ENCODE data around the gene LRRFIP2.
"Not testable (repeated sequence)": the region's sequence is repeated elsewhere in the genome, so short reads cannot be mapped to it uniquely, and the experiment has no call there.

The LRRFIP2 gene, protein sequence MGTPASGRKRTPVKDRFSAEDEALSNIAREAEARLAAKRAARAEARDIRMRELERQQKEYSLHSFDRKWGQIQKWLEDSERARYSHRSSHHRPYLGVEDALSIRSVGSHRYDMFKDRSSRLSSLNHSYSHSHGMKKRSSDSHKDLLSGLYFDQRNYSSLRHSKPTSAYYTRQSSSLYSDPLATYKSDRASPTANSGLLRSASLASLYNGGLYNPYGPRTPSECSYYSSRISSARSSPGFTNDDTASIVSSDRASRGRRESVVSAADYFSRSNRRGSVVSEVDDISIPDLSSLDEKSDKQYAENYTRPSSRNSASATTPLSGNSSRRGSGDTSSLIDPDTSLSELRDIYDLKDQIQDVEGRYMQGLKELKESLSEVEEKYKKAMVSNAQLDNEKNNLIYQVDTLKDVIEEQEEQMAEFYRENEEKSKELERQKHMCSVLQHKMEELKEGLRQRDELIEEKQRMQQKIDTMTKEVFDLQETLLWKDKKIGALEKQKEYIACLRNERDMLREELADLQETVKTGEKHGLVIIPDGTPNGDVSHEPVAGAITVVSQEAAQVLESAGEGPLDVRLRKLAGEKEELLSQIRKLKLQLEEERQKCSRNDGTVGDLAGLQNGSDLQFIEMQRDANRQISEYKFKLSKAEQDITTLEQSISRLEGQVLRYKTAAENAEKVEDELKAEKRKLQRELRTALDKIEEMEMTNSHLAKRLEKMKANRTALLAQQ

DNA sequence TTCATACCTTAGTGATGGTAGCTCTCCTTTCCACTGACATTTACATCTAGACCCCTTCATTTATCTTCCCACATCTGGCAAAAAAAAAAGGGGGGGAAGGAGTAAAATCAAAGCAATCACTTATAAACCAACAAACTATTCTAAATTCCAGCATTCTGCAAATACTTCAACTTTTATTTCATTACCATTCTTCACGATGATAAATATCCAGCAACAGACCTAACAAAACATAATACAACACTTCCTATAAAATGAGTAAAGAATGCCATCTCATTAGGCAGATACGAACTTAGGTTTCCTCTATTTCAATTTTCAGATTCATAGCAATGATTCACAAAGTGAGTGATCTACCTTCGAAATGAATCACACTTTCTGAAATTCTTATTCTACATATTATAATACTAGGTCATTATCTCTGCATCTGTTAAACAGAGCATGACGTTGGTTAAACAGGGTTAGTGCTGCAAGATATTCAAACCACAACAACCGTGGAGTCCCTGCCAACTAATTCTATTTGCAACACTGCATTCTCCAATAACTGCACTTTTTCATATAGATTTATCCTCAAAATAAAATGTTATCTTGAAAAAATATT lies at the start of gene LRRFIP2:
Gene LRRFIP2, minus strand, starts transcription at position 51 of the 595 bp plus-strand sequence. CDS start 25,599 bp downstream, outside the sequence.
- TF ChIP-seq, protein P1, sequence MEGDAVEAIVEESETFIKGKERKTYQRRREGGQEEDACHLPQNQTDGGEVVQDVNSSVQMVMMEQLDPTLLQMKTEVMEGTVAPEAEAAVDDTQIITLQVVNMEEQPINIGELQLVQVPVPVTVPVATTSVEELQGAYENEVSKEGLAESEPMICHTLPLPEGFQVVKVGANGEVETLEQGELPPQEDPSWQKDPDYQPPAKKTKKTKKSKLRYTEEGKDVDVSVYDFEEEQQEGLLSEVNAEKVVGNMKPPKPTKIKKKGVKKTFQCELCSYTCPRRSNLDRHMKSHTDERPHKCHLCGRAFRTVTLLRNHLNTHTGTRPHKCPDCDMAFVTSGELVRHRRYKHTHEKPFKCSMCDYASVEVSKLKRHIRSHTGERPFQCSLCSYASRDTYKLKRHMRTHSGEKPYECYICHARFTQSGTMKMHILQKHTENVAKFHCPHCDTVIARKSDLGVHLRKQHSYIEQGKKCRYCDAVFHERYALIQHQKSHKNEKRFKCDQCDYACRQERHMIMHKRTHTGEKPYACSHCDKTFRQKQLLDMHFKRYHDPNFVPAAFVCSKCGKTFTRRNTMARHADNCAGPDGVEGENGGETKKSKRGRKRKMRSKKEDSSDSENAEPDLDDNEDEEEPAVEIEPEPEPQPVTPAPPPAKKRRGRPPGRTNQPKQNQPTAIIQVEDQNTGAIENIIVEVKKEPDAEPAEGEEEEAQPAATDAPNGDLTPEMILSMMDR (IDR thresholded peaks at IDR 0.05; ENCODE audit: low read depth, low read length): no peak
- H3K4me3 ChIP-seq (ENCODE audit: low read depth, low read length): peak within 1 kb of the TSS; percentile 91
- peak; percentile 63 for DNase-seq (ENCODE audit: low read depth, low spot score)
- in situ Hi-C loops (cut with HindIII; ENCODE audit: low sequenced_read_pairs): no loop called here

DNA sequence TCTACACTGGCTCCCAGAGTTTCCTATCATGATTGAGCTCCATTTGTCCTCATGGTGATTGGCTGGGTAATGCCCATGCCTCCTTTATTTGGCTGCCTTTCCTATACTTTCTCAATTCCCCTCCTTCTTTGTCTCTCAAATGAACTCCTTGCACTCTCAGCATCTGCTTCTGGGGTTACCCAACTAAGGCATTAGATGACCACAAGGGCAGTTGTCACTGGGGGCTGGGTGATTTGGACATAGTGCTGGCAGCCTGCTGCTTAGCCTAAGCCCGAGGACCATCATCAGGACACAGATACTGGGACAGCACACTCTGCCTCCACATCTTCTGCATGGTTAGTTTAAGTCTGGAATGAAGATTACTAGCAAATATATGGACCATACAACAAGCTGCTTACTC lies 49.2 kb upstream of the LRRFIP2 start:
- H3K4me3 ChIP-seq (ENCODE audit: low read depth, low read length): no peak overlapping the region
- TF ChIP-seq, protein P1 (IDR thresholded peaks at IDR 0.05; ENCODE audit: low read depth, low read length): no peak
- in situ Hi-C loops (cut with HindIII; ENCODE audit: low sequenced_read_pairs): no loop called here
- DNase-seq (ENCODE audit: low read depth, low spot score): no peak

DNA sequence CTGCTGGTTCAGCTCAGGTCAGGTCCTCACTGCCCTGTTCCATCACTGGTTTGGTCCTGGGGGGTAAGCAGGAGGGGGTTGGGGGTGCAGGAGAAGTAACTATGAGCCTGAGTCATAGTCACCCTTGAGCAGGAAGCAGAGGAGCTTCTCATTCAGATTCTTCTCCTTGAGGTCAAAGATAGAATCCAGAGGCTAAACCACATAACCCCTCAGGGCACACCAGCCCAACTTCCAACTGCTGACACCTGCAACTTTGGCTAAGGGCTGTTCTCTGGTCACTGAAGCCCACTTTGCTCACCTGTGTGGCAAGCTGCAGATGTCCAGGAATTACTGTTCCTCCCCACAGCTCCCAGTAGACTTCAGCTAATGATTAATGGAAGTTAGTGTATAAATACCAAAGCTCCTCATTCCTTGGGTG lies 48.8 kb upstream of the LRRFIP2 start:
- TF ChIP-seq, protein P1 (IDR thresholded peaks at IDR 0.05; ENCODE audit: low read depth, low read length): no peak
- no peak overlapping the region for H3K4me3 ChIP-seq (ENCODE audit: low read depth, low read length)
- DNase-seq (ENCODE audit: low read depth, low spot score): peak; percentile 9
- in situ Hi-C loops (cut with HindIII; ENCODE audit: low sequenced_read_pairs): no loop called here

DNA sequence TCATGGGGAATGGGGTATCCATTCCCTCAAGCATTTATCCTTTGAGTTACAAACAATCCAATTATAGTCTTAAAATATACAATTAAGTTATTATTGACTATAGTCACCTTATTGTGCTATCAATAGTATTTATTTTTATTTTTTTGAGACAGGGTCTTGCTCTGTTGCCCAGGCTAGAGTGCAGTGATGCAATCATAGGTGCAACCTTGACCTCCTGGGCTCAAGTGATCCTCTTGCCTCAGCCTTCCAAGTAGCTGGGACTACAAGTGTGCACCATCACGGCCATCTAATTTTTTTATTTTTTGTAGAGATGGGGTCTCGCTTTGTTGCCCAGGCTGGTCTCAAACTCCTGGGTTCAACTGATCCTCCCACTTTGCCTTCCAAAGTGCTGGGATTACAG lies 48.2 kb upstream of the LRRFIP2 start:
- DNase-seq (ENCODE audit: low read depth, low spot score); in situ Hi-C loops (cut with HindIII; ENCODE audit: low sequenced_read_pairs); H3K4me3 ChIP-seq (ENCODE audit: low read depth, low read length): not testable (repeated sequence)

DNA sequence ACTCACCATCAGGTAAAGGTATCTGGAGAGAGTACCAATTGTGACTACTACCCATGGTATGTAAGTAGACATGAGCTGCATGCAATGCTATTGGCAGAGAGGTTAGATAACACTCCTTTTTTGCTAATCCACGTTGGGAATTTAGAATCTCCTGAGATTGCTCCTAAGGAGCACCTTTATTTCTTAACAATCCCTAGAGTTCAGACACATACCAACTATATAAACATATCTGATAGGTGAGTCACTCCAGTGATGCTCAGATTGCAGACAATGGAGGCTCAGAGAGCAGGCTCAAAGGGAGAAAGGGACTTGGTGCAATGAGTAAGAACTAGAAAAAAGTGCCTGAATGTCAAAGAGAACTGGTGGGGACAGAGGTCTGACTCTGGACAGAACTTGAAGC lies 47.0 kb upstream of the LRRFIP2 start:
- TF ChIP-seq, protein P1 (IDR thresholded peaks at IDR 0.05; ENCODE audit: low read depth, low read length): no peak
- peak; percentile 82 for DNase-seq (ENCODE audit: low read depth, low spot score)
- no peak overlapping the region for H3K4me3 ChIP-seq (ENCODE audit: low read depth, low read length)
- in situ Hi-C loops (cut with HindIII; ENCODE audit: low sequenced_read_pairs): no loop called here

DNA sequence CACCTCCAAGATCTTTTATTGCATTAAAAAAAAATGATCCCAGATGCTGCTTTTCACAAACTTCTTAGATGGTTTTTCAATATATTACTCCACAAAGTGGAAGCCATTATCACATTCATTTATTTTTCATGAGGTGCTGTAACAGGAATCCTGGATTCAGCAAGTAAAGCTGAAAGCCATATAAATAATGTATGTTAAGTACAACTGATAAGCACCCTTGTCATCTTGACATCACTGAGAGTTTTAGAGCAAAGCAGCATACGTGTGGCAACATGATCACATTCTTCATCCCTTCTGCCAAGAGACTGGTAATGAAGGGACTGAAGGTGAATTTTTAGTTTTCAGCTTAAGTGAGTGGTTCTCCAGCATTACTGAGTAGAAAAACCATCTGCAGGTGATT lies 44.9 kb upstream of the LRRFIP2 start:
- TF ChIP-seq, protein P1 (IDR thresholded peaks at IDR 0.05; ENCODE audit: low read depth, low read length): no peak
- no peak overlapping the region for H3K4me3 ChIP-seq (ENCODE audit: low read depth, low read length)
- DNase-seq (ENCODE audit: low read depth, low spot score): no peak
- in situ Hi-C loops (cut with HindIII; ENCODE audit: low sequenced_read_pairs): no loop called here
